DMS153 treated with DMSO at 0.1 percent for 48 hours (cell line): ENCODE results near the gene HTR3C.

Source experiments
- DNase-seq: peaks from one replicate; lab custom pipeline; 2025; ENCODE audit not compliant: unreplicated experiment; lab: John Stamatoyannopoulos, UW

HTR3C gene

DNA sequence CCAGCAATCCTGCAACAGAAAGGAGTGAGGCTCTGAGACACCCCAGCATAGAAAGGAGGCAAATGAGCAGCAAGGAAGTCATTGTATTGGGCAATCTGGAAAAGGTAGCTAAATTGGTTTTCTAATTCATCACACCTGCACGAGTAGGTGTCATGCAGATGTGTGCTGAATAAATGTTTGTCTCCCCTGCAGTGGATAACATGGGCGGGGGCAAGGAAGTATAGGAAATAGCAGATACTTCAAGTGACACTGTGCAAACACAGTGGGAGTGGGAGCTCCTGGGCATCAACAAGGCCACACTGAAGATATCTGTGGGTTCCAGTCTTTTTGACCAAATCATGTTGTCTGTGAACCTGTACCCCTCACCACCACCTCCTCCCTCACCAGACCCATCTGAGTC lies 29.6 kb downstream of the HTR3C start:
- no peak for DNase-seq

DNA sequence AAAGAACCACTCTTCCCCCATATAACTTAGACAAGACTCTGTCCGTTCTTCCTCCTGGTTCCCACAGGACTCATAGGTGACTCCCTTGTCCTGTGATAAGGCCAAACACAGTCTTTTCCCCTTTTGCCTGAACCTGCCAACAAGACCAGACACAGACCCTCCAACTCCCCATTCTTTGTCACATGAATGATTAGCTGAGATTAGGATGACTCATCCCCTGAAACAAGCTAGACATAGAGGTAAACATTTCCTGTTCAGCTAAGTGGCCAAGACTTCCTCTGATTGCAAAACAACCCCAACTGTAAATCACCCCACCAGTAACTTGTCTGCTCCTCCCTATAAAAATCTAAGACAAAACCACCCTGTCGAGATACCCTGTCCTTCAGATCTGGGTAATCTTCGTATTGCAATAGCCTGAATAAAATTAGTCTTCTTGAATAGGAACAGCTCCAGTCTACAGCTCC lies 32.6 kb downstream of the HTR3C start:
- DNase-seq, result no peak

DNA sequence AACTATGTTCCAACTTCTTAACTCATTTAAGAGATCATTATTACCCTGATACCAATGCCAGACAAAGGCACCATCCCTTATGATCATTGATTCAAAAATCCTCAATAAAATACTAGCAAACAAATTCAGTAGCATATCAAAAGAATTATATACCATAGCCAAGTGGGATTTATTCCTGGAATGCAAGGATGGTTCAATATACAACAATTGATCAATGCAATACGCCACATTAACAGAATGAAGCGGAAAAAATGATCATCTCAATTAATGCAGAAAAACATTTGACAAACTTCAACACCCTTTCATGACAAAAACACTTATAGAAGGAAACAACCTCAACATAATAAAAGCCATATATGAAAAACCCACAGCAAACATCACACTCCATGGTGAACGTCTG lies 39.4 kb downstream of the HTR3C start:
- DNase-seq, result no peak

- DNase-seq, result no peak
These were observed 44.0 kb downstream of the HTR3C start, which contains the start of gene HTR3E for GRCh38 chr3:184096811-184097383. Gene HTR3E (plus strand): TSS chr3:184097064. CDS start chr3:184097530, 466 bp downstream.

DNA sequence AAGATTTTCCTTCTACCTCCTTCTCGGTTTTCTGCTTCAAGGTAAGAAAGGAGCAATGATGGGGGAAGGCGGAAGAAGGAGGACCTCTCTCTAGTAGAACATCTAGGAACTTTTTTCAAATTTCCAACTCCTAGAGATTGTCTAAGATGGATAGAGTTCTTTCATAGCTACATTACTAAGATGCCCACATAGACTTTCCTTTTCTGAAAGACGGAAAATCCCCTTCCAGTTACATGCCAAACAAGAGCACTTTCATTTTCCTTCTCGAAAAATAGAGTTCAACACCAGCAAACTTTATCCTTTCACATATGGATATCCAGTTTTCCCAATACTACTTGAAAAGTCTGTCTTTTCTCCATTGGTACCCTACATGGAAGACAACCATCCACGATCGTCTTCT lies 44.7 kb downstream of the HTR3C start:
- no peak for DNase-seq

DNA sequence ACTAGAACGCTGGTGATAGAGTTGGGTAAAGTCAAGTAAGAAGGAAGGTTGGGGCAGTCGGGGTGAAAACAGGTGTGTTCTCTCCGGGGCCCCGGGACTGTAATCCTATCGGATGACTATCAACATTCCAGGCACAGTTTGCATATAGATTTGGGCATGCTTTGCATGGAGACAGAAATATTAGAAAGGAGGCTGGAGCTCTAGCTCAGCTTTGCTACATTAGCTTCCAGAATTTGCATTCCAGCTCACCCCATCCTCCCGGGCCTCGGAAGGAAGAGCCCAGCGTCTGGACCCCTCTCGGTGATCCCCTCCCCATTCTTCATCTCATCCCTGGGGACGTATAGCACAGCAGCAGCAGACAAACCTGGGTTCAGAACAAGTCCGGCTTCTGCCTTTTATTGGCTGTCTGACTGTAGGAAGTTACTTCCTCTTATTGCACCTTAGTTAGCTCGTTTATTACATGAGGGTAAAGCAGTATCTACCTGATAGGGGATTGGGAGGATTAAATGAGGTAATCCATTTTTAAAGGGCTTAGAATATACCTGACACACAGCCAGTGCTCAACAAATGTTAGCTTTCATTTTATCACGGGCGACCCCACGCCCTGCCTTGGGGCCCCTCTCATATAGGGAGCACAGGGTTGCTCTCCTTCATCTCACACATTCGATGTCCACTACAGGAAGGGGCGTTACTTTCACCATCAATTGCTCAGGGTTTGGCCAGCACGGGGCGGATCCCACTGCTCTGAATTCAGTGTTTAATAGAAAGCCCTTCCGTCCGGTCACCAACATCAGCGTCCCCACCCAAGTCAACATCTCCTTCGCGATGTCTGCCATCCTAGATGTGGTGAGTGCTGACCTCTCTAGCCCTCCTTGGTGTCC lies 47.2 kb downstream of the HTR3C start:
- DNase-seq, result no peak
